ENCODE measurements around the gene RORB. TPM values are rescaled to one million over a fixed set of nuclear protein-coding genes. Genes with fewer than 3 reads are reported as not detected.
"Not testable (repeated sequence)": the region's sequence is repeated elsewhere in the genome, so short reads cannot be mapped to it uniquely, and the experiment has no call there.

Gene RORB
- total RNA-seq, 1 donor from 2014 or later: 2.7 TPM

GRCh38 chr9:74528207-74528606, 31.1 kb downstream of the RORB start:
- H3K4me3 ChIP-seq: no peak overlapping the region
- no peak overlapping the region for H3K27ac ChIP-seq
- DNase-seq (ENCODE audit: extremely low spot score in 2 of 2): no peak
- H3K36me3 ChIP-seq: no peaks in the 10 kb centered on the region
- no peaks in the 10 kb centered on the region for H3K9me3 ChIP-seq
- no peaks in the 10 kb centered on the region for H3K4me1 ChIP-seq
- intact Hi-C loops (cut with DNase I): no loop called here
- H3K27me3 ChIP-seq: no peaks in the 10 kb centered on the region
- TF ChIP-seq POLR2A (IDR thresholded peaks at IDR 0.05) (no peak), POLR2AphosphoS5 (IDR thresholded peaks at IDR 0.05; ENCODE audit: insufficient read depth in 1 of 2, low read depth in 1 of 2) (no peak)
- TF ChIP-seq, protein P1, sequence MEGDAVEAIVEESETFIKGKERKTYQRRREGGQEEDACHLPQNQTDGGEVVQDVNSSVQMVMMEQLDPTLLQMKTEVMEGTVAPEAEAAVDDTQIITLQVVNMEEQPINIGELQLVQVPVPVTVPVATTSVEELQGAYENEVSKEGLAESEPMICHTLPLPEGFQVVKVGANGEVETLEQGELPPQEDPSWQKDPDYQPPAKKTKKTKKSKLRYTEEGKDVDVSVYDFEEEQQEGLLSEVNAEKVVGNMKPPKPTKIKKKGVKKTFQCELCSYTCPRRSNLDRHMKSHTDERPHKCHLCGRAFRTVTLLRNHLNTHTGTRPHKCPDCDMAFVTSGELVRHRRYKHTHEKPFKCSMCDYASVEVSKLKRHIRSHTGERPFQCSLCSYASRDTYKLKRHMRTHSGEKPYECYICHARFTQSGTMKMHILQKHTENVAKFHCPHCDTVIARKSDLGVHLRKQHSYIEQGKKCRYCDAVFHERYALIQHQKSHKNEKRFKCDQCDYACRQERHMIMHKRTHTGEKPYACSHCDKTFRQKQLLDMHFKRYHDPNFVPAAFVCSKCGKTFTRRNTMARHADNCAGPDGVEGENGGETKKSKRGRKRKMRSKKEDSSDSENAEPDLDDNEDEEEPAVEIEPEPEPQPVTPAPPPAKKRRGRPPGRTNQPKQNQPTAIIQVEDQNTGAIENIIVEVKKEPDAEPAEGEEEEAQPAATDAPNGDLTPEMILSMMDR (IDR thresholded peaks at IDR 0.05): no peak

GRCh38 chr9:74530458-74530857, 33.3 kb downstream of the RORB start:
- H3K4me3 ChIP-seq; H3K4me1 ChIP-seq; H3K27me3 ChIP-seq; intact Hi-C loops (cut with DNase I); H3K27ac ChIP-seq; H3K36me3 ChIP-seq; DNase-seq (ENCODE audit: extremely low spot score in 2 of 2); H3K9me3 ChIP-seq: not testable (repeated sequence)

DNA sequence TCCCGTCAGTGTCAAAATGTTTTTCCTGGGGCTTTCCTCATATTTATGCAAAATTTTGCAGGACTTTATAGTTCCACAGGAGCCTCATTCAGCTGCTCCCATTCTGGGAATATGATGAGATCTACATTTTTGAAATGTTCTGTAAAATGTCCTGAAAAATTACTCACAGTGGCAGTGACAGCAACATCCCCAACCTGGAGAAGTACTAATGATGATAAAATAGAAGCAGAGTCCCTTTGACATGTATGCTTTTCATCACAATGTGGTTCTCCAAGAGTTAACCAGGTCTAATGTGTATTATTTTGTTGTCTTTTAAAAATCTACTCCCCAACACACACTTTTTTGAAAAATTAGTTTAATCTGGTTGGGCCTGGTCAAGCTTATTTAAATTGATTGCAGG, 36.1 kb downstream of the RORB start:
- no peak for DNase-seq (ENCODE audit: extremely low spot score in 2 of 2)
- intact Hi-C loops (cut with DNase I): no loop called here
- TF ChIP-seq POLR2AphosphoS5 (IDR thresholded peaks at IDR 0.05; ENCODE audit: insufficient read depth in 1 of 2, low read depth in 1 of 2): no peak
- TF ChIP-seq POLR2A (IDR thresholded peaks at IDR 0.05): no peak
- TF ChIP-seq, protein P1 (IDR thresholded peaks at IDR 0.05): no peak
- no peaks in the 10 kb centered on the region for H3K27me3 ChIP-seq
- no peaks in the 10 kb centered on the region for H3K36me3 ChIP-seq
- no peaks in the 10 kb centered on the region for H3K9me3 ChIP-seq
- H3K4me3 ChIP-seq: no peak overlapping the region
- H3K4me1 ChIP-seq: no peaks in the 10 kb centered on the region
- H3K27ac ChIP-seq: no peak overlapping the region

DNA sequence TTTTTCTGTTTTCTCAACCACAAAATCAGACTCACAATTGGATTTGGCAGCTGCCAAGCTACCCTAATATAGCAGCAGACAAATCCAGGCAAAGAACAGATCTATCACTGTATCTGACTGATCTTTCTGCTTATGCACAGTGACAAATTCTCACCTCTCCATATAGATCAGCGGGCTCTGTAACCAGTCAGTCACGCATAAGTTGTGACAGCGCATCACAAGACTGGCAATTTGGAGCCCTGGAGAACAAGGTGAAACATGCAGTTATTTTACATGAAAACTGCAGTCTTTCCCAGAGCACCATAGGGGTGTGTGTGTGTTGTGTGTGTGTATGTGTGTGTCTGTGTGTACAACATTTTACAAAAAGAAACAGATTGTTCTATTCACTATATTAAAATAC, 37.7 kb downstream of the RORB start:
- Histone ChIP-seq H3K27me3 (no peaks in the 10 kb centered on the region), H3K4me3 (no peak overlapping the region), H3K9me3 (no peaks in the 10 kb centered on the region), H3K36me3 (no peaks in the 10 kb centered on the region), H3K27ac (no peak overlapping the region), H3K4me1 (no peaks in the 10 kb centered on the region)
- DNase-seq (ENCODE audit: extremely low spot score in 2 of 2): no peak
- intact Hi-C loops (cut with DNase I): no loop called here
- TF ChIP-seq, protein P1 (IDR thresholded peaks at IDR 0.05): no peak
- TF ChIP-seq POLR2AphosphoS5 (IDR thresholded peaks at IDR 0.05; ENCODE audit: insufficient read depth in 1 of 2, low read depth in 1 of 2) (no peak), POLR2A (IDR thresholded peaks at IDR 0.05) (no peak)

DNA sequence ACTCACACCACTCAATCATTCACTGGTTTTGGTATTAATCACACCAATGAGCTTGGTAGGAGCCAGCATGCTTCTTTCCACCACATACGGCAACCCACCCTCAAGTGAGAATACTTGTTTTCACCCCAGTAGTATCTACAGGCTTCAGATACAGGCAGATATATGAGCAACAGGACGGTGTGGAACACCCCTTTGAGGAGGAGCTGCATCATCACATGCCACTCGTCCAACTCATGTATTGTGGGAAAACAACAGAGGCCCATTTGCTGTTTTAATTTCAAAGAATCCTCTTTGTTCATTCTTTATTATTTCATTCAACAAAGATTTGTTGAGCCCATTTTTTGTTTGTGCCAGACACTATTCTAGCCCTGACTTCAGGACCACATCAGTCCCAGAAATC, 46.0 kb downstream of the RORB start:
- Histone ChIP-seq H3K27me3 (no peaks in the 10 kb centered on the region), H3K4me3 (no peak overlapping the region), H3K27ac (no peak overlapping the region), H3K4me1 (no peaks in the 10 kb centered on the region), H3K36me3 (no peaks in the 10 kb centered on the region), H3K9me3 (no peaks in the 10 kb centered on the region)
- intact Hi-C loops (cut with DNase I): no loop called here
- TF ChIP-seq POLR2AphosphoS5 (IDR thresholded peaks at IDR 0.05; ENCODE audit: insufficient read depth in 1 of 2, low read depth in 1 of 2) (no peak), POLR2A (IDR thresholded peaks at IDR 0.05) (no peak)
- TF ChIP-seq, protein P1 (IDR thresholded peaks at IDR 0.05): no peak
- no peak for DNase-seq (ENCODE audit: extremely low spot score in 2 of 2)

- Histone ChIP-seq H3K36me3 (no peaks in the 10 kb centered on the region), H3K27ac (no peak overlapping the region), H3K4me3 (no peak overlapping the region), H3K4me1 (peaks cover 8% of the 10 kb centered on the region), H3K27me3 (no peaks in the 10 kb centered on the region), H3K9me3 (no peaks in the 10 kb centered on the region)
- TF ChIP-seq, protein P1 (IDR thresholded peaks at IDR 0.05): no peak
- TF ChIP-seq POLR2A (IDR thresholded peaks at IDR 0.05): no peak
- TF ChIP-seq POLR2AphosphoS5 (IDR thresholded peaks at IDR 0.05; ENCODE audit: insufficient read depth in 1 of 2, low read depth in 1 of 2): no peak
- intact Hi-C loops (cut with DNase I): no loop called here
- DNase-seq (ENCODE audit: extremely low spot score in 2 of 2): no peak
Observed at GRCh38 chr9:74551266-74551665, 54.1 kb downstream of the RORB start.

Measured in vagina (tissue), 2 donors.